ENCODE measurements around the gene MYBPHL.

DNA sequence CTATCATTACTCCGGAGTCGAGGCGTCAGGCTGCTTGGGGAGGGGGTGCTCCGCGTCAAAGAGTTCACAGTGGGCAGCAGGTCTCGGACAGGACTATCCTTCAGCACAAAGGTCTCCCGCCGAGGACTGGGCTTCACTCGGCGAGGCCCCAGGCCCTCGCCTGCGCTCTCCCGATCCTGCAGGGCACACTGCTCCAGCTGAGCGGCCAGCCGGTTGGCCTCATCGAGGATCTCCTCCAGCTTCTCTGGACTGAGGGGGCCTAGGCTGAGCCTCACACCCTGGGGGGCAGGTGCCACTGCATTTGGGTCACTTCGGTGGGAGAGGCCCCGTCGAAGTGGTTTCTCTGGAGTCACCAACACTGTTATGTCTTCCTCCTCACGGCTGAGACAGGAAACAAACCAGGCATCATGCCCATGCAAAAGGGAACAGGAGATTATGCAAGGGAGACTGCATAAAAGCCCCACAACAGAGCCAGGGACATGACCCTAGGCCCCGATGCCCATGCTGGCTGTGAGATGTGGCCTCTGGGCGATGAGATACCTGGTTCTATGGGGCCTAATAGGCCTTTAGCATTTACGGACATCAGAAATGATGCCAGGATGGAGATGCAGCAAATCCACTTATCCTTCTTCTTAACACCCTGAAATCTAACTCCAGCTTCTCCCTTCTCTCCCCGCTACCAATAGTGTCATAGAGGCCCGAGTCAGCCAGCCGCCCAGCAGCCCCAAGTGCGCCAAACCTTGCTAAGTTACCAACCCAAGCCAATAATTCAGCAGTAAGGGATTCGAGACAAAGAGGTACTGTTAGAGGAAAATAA, 24.9 kb downstream of the MYBPHL start:
- TF ChIP-seq, protein P1, sequence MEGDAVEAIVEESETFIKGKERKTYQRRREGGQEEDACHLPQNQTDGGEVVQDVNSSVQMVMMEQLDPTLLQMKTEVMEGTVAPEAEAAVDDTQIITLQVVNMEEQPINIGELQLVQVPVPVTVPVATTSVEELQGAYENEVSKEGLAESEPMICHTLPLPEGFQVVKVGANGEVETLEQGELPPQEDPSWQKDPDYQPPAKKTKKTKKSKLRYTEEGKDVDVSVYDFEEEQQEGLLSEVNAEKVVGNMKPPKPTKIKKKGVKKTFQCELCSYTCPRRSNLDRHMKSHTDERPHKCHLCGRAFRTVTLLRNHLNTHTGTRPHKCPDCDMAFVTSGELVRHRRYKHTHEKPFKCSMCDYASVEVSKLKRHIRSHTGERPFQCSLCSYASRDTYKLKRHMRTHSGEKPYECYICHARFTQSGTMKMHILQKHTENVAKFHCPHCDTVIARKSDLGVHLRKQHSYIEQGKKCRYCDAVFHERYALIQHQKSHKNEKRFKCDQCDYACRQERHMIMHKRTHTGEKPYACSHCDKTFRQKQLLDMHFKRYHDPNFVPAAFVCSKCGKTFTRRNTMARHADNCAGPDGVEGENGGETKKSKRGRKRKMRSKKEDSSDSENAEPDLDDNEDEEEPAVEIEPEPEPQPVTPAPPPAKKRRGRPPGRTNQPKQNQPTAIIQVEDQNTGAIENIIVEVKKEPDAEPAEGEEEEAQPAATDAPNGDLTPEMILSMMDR (IDR thresholded peaks at IDR 0.05): no peak
- no peak for TF ChIP-seq POLR2A (IDR thresholded peaks at IDR 0.05)
